Fibroblast of the aortic adventitia (primary cell): ENCODE results near the gene DMRTB1. TPM values are rescaled to one million over a fixed set of nuclear protein-coding genes. Genes with fewer than 3 reads are reported as not detected.

ENCODE experiments used
- DNase-seq: peaks from one replicate; pipeline ENCODE4 v3.0.0-alpha.2; 2010; ENCODE audit warnings: low read depth
- H3K4me3 ChIP-seq: 2 replicates; pipeline ENCODE4 v1.5.1; 2011; ENCODE audit warnings: low read depth, mild to moderate bottlenecking, control low read depth, low read length, moderate library complexity
- CTCF ChIP-seq: IDR thresholded peaks from 2 replicates; pipeline ENCODE4 v1.5.1; 2011; ENCODE audit warnings: mild to moderate bottlenecking, low read length, control low read depth, inconsistent platforms; ENCODE audit not compliant: insufficient read depth
- total RNA-seq: library from RNA; depleted of rRNA; stranded (reverse); fragments of >200 nt; gene quantifications from 2 replicates; pipeline ENCODE4 v1.2.3, GENCODE V29; 2012; ENCODE audit warnings: low replicate concordance

Gene DMRTB1
- total RNA-seq, 1 donor, result not detected

DNA sequence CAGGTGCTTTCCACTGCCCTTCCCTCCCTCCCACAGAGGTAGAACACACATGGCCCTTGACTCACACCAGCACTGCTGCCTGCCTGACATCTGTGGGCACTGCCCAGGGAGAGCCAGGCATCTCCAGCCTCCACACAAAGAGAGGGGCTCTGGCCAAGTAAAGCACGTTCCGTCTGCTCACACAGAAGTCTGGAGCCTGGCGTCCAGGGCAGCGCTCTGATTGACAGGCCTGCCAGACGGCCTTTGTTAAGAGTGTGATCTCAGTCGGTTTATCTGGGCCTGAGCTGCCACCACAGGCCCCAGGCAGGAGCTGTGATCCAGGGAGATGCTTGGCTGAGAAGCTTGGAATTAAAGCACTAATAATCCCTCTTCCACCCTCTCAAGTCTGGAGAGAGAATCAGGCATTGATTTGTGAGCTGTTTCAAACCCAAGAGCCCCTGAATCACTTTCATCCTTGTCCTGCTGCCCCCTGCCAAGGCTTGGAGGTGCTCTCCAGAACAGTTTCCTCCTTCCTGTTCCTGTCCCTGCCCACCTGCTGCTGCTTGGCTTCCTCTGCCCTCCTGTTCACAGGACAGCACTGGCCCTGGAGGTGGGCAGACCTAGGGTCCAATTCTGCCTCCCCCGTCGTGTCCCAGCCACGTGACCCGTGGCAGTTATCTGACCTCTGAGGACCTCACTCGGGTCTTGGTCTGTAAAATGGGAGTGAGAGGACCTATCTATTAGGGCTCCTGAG, 3.7 kb downstream of the DMRTB1 start:
- no peak overlapping the region for H3K4me3 ChIP-seq
- no peak for TF ChIP-seq CTCF
- DNase-seq, result no peak

- no peak for DNase-seq
- H3K4me3 ChIP-seq, result no peak overlapping the region
- no peak for TF ChIP-seq CTCF
Observed at GRCh38 chr1:53463961-53464899, 5.0 kb downstream of the DMRTB1 start.

DNA sequence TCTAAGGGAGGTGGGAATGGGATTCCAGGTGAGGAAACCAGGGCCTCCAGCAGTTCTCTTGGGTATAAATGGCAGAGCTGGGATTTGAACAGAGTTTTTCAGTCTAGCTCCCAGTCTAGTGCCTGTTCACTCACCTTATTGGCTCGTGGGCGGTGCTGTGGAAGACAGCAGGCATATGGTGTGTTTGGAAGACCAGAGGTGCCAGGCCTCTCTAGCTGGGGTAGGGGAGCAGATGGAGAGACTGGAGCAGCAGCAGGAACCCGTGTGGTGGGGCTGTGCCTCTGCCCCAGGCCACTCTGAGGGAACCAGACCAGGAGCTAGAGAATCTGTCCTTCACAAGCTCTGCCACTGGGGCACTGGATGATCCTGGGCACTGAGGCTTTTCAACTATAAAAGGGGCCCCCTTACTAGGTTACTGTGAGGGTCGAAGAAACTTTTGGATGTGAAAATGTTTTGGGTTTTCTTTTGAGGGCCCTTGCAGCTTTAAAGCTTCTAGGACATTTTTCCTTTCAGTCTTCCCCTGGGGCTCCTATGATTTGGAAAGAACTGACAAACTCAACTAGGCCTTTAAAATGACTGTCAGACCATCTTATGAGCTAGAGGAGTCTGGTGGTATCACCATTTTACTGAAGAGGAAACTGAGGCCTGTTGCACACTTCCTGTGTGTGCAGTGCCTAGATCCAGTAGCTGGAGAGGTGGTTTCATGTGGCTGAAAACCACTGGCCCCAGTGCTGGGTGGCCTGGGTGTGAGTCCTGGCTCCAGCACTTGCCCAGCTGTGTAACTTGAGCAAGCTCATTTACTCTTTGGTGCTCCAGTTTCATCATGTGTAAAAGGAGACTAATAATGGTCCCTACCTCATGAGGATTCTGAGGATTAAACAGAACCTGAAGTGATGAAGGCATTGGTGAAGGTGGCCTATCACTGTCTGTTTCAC, 6.1 kb downstream of the DMRTB1 start:
- TF ChIP-seq CTCF, result no peak
- no peak overlapping the region for H3K4me3 ChIP-seq
- no peak for DNase-seq

DNA sequence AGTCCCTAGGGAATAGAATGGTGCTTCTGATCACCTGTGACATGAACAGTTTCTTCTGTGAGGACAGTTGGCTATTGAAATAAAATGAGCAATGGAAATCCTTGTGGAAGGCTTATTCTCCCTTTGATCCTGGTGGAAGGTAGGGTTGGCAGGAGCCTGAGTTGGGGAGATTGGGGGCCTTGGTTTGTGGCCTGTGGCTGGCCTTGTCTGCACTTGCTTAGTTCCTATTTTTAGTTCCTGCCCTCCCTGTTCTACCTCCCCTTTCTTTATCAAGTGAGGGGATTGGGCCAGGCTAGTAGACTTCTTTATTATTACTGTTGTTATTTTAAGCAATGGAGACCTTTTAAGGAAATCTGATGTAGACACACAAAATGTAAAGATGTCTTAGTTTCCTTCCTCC, 8.2 kb downstream of the DMRTB1 start:
- no peak overlapping the region for H3K4me3 ChIP-seq
- no peak for DNase-seq
- no peak for TF ChIP-seq CTCF

- TF ChIP-seq CTCF, result no peak
- no peak for DNase-seq
- H3K4me3 ChIP-seq, result no peak overlapping the region
Observed at GRCh38 chr1:53468374-53468773, 9.2 kb downstream of the DMRTB1 start.

- H3K4me3 ChIP-seq, result no peak overlapping the region
- no peak for DNase-seq
- no peak for TF ChIP-seq CTCF
Observed at GRCh38 chr1:53469373-53469772, 10.2 kb downstream of the DMRTB1 start.
